Colonic mucosa (tissue), 4 donors: ENCODE data around the gene SH3PXD2A. TPM values are rescaled to one million over a fixed set of nuclear protein-coding genes. Genes with fewer than 3 reads are reported as not detected.

Experiments
- DNase-seq: peaks from one replicate; pipeline ENCODE4 v3.0.0-alpha.2; 2020
- H3K27ac ChIP-seq: fragments of 200-600 bp; one replicate; pipeline ENCODE4 v1.8.0; 2021
- H3K27me3 ChIP-seq: fragments of 200-600 bp; one replicate; pipeline ENCODE4 v1.8.0; 2021
- H3K36me3 ChIP-seq: fragments of 200-600 bp; one replicate; pipeline ENCODE4 v1.8.0; 2021
- H3K4me1 ChIP-seq: fragments of 200-600 bp; one replicate; pipeline ENCODE4 v1.8.0; 2021; ENCODE audit warnings: mild to moderate bottlenecking
- H3K4me3 ChIP-seq: fragments of 200-600 bp; one replicate; pipeline ENCODE4 v1.8.0; 2021
- H3K9ac ChIP-seq, 2 donors: one replicate each; pipeline ENCODE4 v1.7.0; 2013; ENCODE audit warnings: control low read depth in 2 of 2, low read depth in 2 of 2, low read length in 2 of 2
- H3K9me3 ChIP-seq: fragments of 200-600 bp; one replicate; pipeline ENCODE4 v1.8.0; 2021
- intact Hi-C: fragments of 100-400 bp; cut with DNase I; formaldehyde crosslinking; loops from one replicate; pipeline ENCODE4 v1.14.1; 2022
- total RNA-seq, 2 donors: library from RNA; stranded (reverse); fragmentation: NEBNext Ultra II Directional in 1 of 2; extraction: Animal tissue kit (Norgen Biotek cat#: 25700) in 1 of 2; gene quantifications; one replicate each; pipeline ENCODE4 v1.2.1, GENCODE V29; 2021
- TF ChIP-seq, protein P1 (sequence below): fragments of 200-600 bp; IDR thresholded peaks from one replicate; pipeline ENCODE4 v1.8.0; 2022; ENCODE audit warnings: antibody characterized with exemption, mild to moderate bottlenecking
- donor health status: healthy.
- donor health status: DM: no; HTN: no; CAD: no.
- donor health status: DM: no; HTN: no; CAD: no.

SH3PXD2A gene
- total RNA-seq, 2 donors from 2014 or later = 37.5 to 40.8 TPM

DNA sequence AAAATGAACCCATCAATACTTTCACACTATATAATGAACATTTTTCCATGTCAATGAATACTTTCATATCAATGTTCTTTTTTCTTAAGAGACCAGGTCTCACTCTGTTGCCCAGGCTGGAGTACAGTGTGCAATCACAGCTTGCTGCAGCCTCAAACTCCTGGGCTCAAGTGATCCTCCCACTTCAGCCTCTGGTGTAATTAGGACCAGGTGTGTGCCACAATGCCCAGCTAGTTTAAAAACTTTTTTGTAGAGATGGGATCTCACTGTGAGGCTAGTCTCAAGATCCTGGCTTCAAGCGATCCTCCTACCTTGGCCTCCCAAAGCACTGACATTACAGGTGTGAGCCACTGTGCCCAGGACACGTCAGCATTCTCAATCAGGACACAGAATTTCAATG lies 85.2 kb downstream of the SH3PXD2A start:
- Histone ChIP-seq H3K9me3 (no peaks in the 10 kb centered on the region), H3K36me3 (no peaks in the 10 kb centered on the region), H3K4me3 (no peak overlapping the region), H3K4me1 (no peaks in the 10 kb centered on the region), H3K27me3 (no peaks in the 10 kb centered on the region), H3K27ac (no peak overlapping the region), H3K9ac (no peak overlapping the region)
- no peak for DNase-seq
- intact Hi-C loops = no loop called here
- TF ChIP-seq, protein P1, sequence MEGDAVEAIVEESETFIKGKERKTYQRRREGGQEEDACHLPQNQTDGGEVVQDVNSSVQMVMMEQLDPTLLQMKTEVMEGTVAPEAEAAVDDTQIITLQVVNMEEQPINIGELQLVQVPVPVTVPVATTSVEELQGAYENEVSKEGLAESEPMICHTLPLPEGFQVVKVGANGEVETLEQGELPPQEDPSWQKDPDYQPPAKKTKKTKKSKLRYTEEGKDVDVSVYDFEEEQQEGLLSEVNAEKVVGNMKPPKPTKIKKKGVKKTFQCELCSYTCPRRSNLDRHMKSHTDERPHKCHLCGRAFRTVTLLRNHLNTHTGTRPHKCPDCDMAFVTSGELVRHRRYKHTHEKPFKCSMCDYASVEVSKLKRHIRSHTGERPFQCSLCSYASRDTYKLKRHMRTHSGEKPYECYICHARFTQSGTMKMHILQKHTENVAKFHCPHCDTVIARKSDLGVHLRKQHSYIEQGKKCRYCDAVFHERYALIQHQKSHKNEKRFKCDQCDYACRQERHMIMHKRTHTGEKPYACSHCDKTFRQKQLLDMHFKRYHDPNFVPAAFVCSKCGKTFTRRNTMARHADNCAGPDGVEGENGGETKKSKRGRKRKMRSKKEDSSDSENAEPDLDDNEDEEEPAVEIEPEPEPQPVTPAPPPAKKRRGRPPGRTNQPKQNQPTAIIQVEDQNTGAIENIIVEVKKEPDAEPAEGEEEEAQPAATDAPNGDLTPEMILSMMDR = no peak

DNA sequence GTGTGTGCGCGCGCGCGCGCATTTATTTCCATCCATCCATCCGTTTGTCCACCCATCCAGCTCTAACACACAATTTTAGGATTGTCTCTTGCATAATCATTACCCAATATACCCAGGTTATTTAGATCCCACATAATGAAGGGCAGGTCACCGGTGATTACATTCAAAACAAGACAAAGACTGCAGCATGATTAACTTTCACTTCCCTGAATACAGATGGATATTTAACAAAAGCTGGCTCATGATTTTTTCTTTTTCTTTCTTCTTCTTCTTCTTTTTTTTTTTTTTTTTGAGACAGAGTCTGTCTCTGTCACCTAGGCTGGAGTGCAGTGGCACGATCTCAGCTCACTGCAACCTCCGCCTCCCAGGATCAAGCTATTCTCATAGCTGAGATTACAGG lies 86.2 kb downstream of the SH3PXD2A start:
- Histone ChIP-seq H3K9ac (no peak overlapping the region), H3K9me3 (no peaks in the 10 kb centered on the region), H3K27ac (no peak overlapping the region), H3K4me3 (no peak overlapping the region), H3K27me3 (no peaks in the 10 kb centered on the region), H3K36me3 (no peaks in the 10 kb centered on the region), H3K4me1 (no peaks in the 10 kb centered on the region)
- TF ChIP-seq, protein P1 = no peak
- no peak for DNase-seq
- intact Hi-C loops = no loop called here

DNA sequence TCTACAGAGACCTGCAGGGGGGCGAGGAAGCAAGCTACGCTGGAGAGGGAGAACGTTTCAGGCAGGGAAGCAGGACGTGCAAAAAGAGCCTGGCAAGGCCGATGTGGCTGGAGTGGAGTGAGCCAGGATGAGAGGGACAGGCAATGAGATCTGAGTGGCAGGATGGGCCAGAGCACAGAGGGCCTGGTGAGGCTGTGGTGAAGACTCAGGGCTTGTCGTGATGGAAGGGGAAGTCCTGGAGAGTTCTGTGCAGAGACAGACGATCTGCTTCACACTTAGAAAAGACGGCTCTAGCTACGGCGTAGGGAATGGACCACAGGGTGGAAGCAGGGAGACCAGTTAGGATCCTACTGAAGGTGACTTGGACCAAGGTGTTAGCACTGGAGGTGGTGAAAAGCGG lies 87.0 kb downstream of the SH3PXD2A start:
- TF ChIP-seq, protein P1 = no peak
- H3K27ac ChIP-seq = no peak overlapping the region
- H3K9ac ChIP-seq = no peak overlapping the region

DNA sequence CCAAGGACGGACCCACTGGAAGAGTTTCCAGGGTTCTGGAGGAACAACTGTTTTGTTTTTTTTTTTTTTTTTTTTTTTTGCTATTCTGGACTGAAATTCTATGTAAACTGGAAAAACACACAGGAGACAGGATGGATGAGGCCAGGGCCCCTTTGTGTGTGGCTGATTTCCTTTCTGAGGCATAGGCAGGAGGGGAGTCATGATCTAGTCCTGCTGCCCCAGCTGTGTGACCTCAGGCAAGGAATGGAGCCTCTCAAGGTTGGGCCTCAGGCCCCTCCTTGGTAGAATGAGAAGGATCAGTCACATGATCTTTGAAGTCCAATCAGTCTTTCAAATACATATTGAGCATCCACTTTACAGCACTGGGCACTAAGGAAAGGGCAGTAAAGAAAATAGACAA lies 87.6 kb downstream of the SH3PXD2A start:
- no peaks in the 10 kb centered on the region for H3K27me3 ChIP-seq
- DNase-seq = no peak
- no peaks in the 10 kb centered on the region for H3K9me3 ChIP-seq
- no peaks in the 10 kb centered on the region for H3K4me1 ChIP-seq
- TF ChIP-seq, protein P1 = no peak
- H3K36me3 ChIP-seq = no peaks in the 10 kb centered on the region
- H3K4me3 ChIP-seq = no peak overlapping the region
- H3K9ac ChIP-seq = no peak overlapping the region
- no peak overlapping the region for H3K27ac ChIP-seq
- intact Hi-C loops = no loop called here

More for the DNA sequence above, 87.0 kb downstream of the SH3PXD2A start:
- H3K36me3 ChIP-seq = no peaks in the 10 kb centered on the region
- no peaks in the 10 kb centered on the region for H3K4me1 ChIP-seq
- intact Hi-C loops = no loop called here
- no peak overlapping the region for H3K4me3 ChIP-seq
- no peaks in the 10 kb centered on the region for H3K27me3 ChIP-seq
- no peak for DNase-seq
- H3K9me3 ChIP-seq = no peaks in the 10 kb centered on the region

DNA sequence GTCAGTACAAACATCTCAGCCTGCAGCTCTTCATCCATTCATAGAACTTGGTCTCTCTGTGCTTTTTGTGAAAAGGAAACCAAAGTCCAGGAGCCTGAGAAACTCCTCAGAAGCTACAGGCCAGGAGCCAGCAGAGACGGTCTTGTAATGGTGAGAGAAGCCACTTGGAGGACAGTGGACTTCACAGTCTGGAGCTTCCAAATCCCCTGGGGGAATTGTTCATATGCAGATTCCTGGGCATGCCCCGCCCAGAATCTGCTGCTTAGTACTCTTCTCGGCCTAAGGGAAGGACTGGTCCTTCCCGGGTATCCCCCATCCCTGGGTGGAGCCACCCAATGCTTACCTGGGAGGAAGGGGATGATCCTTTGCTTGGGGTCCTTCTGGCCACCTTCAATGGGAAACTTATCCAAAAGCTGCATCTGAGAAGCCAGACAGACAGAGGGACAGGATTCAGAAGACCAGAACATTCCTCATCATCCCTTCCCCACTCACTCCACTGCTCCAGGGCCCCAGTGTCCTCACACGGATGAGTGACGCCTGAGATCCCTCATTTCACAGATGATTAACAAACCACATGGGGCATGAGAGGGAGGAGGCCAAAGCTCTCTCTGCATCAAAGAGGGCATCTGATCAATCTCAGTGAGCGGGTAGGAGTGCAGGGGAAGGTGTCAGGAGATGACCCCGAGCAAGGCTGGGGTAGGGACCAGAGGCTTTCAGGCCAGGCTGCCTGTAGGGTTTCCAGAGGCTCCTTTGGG lies 88.4 kb downstream of the SH3PXD2A start:
- intact Hi-C loops = no loop called here
- Histone ChIP-seq H3K27me3 (no peaks in the 10 kb centered on the region), H3K9me3 (no peaks in the 10 kb centered on the region), H3K36me3 (no peaks in the 10 kb centered on the region), H3K9ac (no peak overlapping the region), H3K4me1 (no peaks in the 10 kb centered on the region), H3K27ac (no peak overlapping the region), H3K4me3 (no peak overlapping the region)
- TF ChIP-seq, protein P1 = no peak
- no peak for DNase-seq
